Gastrocnemius medialis (tissue), 4 donors: Measurements from ENCODE around the gene S100A1.

Experiments
- POLR2A ChIP-seq, 2 donors: fragments of 450-650 bp; IDR thresholded peaks; one replicate each; pipeline ENCODE4 v1.6.1; 2017; ENCODE audit warnings: antibody characterized with exemption in 2 of 2, mild to moderate bottlenecking in 2 of 2, moderate library complexity in 2 of 2
- TF ChIP-seq, protein P1 (sequence below), 5 experiments: fragments of 450-650 bp in 3 of 5; fragments of 200-600 bp in 2 of 5; sonication (generic) in 2 of 5; IDR thresholded peaks in 4 of 5; conservative IDR thresholded peaks in 1 of 5; 1 replicate in 4 of 5; 2 replicates in 1 of 5; pipeline ENCODE4 v1.5.1; 2016 to 2019; ENCODE audit warnings: antibody characterized with exemption in 5 of 5, mild to moderate bottlenecking in 3 of 5, moderate library complexity in 3 of 5

DNA sequence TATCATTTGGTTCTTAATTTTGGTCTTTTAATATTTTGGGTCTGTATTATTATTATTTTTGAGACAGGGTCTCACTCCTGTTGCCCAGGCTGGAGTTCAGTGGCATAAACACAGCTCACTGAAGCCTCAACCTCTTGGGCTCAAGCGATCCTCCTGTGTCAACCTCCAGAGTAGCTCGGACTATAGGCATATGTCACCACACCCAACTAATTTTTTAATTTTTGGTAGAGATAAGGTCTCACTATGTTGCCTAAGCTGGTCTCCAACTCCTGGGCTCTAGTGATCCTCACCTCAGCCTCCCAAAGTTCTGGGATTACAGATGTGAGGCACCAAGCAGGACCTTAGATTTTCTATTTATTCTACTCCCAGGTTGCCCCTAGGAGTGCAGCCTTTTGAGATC, 45.3 kb downstream of the S100A1 start:
- TF ChIP-seq, protein P1, sequence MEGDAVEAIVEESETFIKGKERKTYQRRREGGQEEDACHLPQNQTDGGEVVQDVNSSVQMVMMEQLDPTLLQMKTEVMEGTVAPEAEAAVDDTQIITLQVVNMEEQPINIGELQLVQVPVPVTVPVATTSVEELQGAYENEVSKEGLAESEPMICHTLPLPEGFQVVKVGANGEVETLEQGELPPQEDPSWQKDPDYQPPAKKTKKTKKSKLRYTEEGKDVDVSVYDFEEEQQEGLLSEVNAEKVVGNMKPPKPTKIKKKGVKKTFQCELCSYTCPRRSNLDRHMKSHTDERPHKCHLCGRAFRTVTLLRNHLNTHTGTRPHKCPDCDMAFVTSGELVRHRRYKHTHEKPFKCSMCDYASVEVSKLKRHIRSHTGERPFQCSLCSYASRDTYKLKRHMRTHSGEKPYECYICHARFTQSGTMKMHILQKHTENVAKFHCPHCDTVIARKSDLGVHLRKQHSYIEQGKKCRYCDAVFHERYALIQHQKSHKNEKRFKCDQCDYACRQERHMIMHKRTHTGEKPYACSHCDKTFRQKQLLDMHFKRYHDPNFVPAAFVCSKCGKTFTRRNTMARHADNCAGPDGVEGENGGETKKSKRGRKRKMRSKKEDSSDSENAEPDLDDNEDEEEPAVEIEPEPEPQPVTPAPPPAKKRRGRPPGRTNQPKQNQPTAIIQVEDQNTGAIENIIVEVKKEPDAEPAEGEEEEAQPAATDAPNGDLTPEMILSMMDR (IDR thresholded peaks at IDR 0.05 in 4 of 5, conservative IDR thresholded peaks at IDR 0.05 in 1 of 5): no peak
- TF ChIP-seq POLR2A (IDR thresholded peaks at IDR 0.05): no peak
